ENCODE results near the gene CIDEB.
A peak's percentile ranks its signal among the peaks of the same experiment; 100 is the strongest.

CIDEB gene

DNA sequence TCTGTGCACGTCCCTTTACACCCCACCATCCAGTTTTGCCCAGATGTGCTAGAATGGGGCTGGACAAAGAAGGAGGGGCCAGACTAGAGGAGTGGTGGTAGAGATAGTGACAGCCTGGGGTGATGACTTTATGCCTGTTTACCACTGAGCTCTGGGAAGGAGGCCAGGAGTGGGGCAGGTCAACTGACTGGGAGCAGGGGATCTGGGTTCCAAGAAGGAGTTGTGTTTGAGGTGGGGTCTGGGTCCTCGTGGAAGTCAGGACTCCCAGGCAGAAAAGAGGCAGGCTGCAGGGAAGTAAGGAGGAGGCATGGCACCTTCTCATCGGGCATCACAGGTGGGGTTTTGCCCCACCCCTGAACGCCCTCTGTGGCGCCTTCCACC lies 2.5 kb upstream of the CIDEB start:
- Histone ChIP-seq H3K36me3 (ENCODE audit: insufficient read depth, low read length) (peaks cover 20% of the 10 kb centered on the region), H3K4me1 (ENCODE audit: insufficient read depth, low read length) (peaks cover 26% of the 10 kb centered on the region), H3K9ac (ENCODE audit: low read length) (peak overlapping the region; percentile 28), H3K27ac (ENCODE audit: low read depth, low read length) (peak overlapping the region; percentile 77), H3K27me3 (ENCODE audit: control insufficient read depth in 1 of 2, insufficient read depth in 2 of 2, low read length in 2 of 2) (no peaks in the 10 kb centered on the region), H3K4me3 (ENCODE audit: low read depth in 1 of 2, low read length in 2 of 2) (peak overlapping the region; percentile 51 to 68), H3K9me3 (ENCODE audit: low read length) (no peaks in the 10 kb centered on the region)

DNA sequence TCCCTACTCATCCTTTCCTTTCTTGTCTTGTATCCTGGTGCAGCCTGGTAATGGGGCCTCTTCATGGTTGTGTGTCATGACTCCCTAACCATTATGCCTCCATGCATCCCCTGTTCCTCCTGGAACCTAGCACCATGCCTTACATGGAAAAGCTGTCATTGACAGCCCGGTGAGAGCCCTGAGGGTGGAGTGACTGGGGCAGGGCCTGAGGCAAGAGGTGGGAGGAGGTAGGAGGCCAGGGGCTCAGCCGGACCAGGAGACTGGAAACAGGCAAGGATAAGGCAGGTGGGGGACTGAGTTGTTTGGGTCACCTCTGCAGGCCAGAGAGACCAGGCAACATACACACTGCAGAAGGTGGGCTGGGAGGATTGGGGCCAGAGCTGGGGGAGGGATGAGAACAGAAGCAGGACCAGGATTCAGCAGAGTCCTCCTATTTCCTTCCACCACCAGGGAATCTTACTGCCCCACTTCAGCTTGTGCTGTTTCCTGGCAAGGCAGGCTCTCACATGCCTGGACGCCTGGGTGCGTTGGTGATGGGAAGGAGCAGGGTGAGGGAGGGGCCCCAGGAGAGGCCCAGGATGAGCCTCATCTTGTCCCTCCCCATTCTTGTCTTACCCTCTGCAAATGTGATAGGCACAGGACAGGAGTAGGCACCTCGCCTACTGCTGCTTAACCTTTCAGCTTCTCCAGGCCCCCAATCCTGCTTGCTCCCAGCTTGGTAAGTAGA lies 1.9 kb upstream of the CIDEB start, which contains the start of gene LTB4R2:
Gene LTB4R2, plus strand, starts transcription at position 603 of the 727 bp plus-strand sequence. CDS start 525 bp downstream, outside the sequence.
- Histone ChIP-seq H3K4me1 (ENCODE audit: insufficient read depth, low read length) (peaks cover 26% of the 10 kb centered on the region), H3K9ac (ENCODE audit: low read length) (peak within 1 kb of the TSS; percentile 28)

DNA sequence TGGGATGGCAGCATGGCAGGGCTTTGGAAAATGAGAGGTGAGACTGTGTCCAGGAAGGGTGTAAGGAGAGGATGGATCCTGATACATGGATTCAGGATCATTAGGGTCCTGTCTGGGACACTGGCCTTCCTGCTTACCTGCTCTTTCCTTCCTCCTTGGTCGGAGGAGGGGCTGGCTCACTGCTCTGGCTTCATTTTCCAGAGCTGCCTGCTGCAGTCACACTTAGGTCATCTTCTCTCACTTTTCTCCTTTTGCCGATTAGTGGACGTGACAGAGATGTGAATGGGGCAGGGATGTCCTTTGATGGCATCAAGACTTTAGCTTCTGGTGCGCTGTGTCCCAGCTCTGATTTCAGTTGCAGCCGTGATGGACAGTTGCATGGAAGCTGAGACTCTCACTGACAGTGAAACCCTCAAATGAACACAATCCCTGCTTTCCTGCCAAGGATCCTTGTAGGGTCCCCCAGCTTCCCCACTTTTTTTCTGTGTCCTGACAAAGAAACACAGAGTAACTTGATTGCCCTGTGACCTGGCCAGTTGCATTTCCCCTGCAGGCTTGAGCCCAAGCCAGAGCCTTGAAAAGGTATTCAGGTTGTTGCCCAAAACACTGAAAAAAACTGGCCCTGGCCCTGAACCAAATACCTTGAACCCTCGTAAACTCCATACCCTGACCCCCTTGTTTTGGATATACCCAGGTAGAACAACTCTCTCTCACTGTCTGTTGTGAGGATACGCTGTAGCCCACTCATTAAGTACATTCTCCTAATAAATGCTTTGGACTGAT lies 756 bp upstream of the CIDEB start:
- no peaks in the 10 kb centered on the region for H3K27me3 ChIP-seq (ENCODE audit: control insufficient read depth in 1 of 2, insufficient read depth in 2 of 2, low read length in 2 of 2)
- H3K27ac ChIP-seq (ENCODE audit: low read depth, low read length), result no peak overlapping the region
- peaks cover 37% of the 10 kb centered on the region for H3K36me3 ChIP-seq (ENCODE audit: insufficient read depth, low read length)
- no peak overlapping the region for H3K9ac ChIP-seq (ENCODE audit: low read length)
- peaks cover 26% of the 10 kb centered on the region for H3K4me1 ChIP-seq (ENCODE audit: insufficient read depth, low read length)
- H3K9me3 ChIP-seq (ENCODE audit: low read length), result no peaks in the 10 kb centered on the region
- H3K4me3 ChIP-seq (ENCODE audit: low read depth in 1 of 2, low read length in 2 of 2), result no peak overlapping the region

More for the DNA sequence above, 1.9 kb upstream of the CIDEB start, which contains the start of gene LTB4R2:
- peak within 1 kb of the TSS; percentile 77 for H3K27ac ChIP-seq (ENCODE audit: low read depth, low read length)
- peak within 1 kb of the TSS; percentile 51 to 68 for H3K4me3 ChIP-seq (ENCODE audit: low read depth in 1 of 2, low read length in 2 of 2)
- no peaks in the 10 kb centered on the region for H3K9me3 ChIP-seq (ENCODE audit: low read length)
- H3K27me3 ChIP-seq (ENCODE audit: control insufficient read depth in 1 of 2, insufficient read depth in 2 of 2, low read length in 2 of 2), result no peaks in the 10 kb centered on the region
- H3K36me3 ChIP-seq (ENCODE audit: insufficient read depth, low read length), result peaks cover 26% of the 10 kb centered on the region

DNA sequence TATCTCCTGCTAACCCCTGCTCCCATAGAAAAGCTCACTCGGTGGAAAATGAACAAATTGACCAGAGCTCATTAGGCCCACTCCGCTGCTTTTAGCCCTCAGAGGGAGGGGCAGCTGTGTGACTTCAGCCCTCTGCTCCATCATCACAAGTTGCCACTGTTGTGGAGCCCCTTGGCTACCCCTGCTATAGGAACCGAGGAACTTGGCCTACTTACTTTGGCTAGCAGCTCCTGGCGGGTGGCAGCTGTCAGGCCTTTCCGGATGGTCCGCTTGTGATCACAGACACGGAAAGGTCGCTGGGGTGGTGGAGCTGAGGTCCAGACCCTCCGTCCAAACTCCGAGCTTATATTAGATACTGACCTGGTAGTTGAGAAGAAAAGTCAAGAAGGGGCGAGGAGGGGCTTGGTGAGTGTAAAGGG lies 612 bp downstream of the CIDEB start:
- Histone ChIP-seq H3K36me3 (ENCODE audit: insufficient read depth, low read length) (peaks cover 51% of the 10 kb centered on the region), H3K4me1 (ENCODE audit: insufficient read depth, low read length) (peaks cover 20% of the 10 kb centered on the region), H3K27ac (ENCODE audit: low read depth, low read length) (no peak overlapping the region), H3K4me3 (ENCODE audit: low read depth in 1 of 2, low read length in 2 of 2) (no peak overlapping the region), H3K9ac (ENCODE audit: low read length) (no peak overlapping the region), H3K27me3 (ENCODE audit: control insufficient read depth in 1 of 2, insufficient read depth in 2 of 2, low read length in 2 of 2) (no peaks in the 10 kb centered on the region), H3K9me3 (ENCODE audit: low read length) (no peaks in the 10 kb centered on the region)

DNA sequence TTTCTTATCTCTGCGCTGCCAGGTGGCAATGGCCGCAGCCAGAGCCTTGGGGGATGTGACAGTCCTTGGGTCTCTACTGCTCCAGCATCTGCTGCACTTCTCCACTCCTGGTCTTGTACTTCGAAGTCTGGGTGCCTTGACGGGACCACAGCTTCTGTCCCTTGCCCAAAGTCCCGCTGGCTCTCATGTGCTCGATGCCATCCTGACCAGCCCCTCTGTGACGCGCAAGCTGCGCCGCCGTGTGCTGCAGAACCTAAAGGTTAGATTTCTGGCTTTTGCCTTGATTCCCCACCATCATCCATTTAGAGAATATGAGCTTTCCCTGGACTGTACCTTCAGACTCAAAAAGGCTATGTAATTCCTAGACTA lies 3.8 kb downstream of the CIDEB start:
- Histone ChIP-seq H3K36me3 (ENCODE audit: insufficient read depth, low read length) (peaks cover 63% of the 10 kb centered on the region), H3K4me3 (ENCODE audit: low read depth in 1 of 2, low read length in 2 of 2) (no peak overlapping the region), H3K9ac (ENCODE audit: low read length) (no peak overlapping the region), H3K27me3 (ENCODE audit: control insufficient read depth in 1 of 2, insufficient read depth in 2 of 2, low read length in 2 of 2) (no peaks in the 10 kb centered on the region), H3K4me1 (ENCODE audit: insufficient read depth, low read length) (peaks cover 11% of the 10 kb centered on the region), H3K27ac (ENCODE audit: low read depth, low read length) (no peak overlapping the region), H3K9me3 (ENCODE audit: low read length) (no peaks in the 10 kb centered on the region)

DNA sequence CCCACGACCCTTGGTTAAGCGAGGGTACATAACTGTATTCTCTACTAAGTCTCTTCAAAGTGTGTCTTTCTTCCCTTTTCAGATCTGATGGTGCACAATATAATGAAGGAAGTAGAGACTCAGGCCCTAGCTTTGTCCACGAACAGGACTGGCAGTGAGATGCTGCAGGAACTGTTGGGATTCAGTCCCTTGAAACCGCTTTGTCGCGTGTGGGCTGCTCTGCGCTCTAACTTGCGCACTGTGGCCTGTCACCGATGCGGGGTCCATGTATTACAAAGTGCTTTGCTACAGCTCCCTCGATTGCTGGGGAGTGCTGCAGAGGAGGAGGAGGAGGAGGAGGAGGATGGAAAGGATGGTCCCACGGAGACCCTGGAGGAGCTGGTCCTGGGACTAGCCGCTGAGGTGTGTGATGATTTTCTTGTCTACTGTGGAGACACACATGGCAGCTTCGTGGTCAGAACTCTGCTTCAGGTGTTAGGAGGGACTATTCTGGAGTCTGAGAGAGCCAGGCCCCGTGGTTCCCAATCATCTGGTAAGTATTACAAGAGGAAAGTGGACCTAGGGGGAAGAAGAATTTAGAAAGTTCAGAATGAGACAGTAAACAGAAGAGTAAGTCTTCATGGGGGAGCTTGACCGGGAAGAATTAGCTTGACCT lies 7.3 kb downstream of the CIDEB start:
- Histone ChIP-seq H3K9ac (ENCODE audit: low read length) (peak overlapping the region; percentile 60), H3K9me3 (ENCODE audit: low read length) (no peaks in the 10 kb centered on the region), H3K27me3 (ENCODE audit: control insufficient read depth in 1 of 2, insufficient read depth in 2 of 2, low read length in 2 of 2) (no peaks in the 10 kb centered on the region), H3K27ac (ENCODE audit: low read depth, low read length) (peak overlapping the region; percentile 97), H3K4me3 (ENCODE audit: low read depth in 1 of 2, low read length in 2 of 2) (peak overlapping the region; percentile 91 to 97), H3K36me3 (ENCODE audit: insufficient read depth, low read length) (peaks cover 54% of the 10 kb centered on the region), H3K4me1 (ENCODE audit: insufficient read depth, low read length) (peaks cover 22% of the 10 kb centered on the region)

DNA sequence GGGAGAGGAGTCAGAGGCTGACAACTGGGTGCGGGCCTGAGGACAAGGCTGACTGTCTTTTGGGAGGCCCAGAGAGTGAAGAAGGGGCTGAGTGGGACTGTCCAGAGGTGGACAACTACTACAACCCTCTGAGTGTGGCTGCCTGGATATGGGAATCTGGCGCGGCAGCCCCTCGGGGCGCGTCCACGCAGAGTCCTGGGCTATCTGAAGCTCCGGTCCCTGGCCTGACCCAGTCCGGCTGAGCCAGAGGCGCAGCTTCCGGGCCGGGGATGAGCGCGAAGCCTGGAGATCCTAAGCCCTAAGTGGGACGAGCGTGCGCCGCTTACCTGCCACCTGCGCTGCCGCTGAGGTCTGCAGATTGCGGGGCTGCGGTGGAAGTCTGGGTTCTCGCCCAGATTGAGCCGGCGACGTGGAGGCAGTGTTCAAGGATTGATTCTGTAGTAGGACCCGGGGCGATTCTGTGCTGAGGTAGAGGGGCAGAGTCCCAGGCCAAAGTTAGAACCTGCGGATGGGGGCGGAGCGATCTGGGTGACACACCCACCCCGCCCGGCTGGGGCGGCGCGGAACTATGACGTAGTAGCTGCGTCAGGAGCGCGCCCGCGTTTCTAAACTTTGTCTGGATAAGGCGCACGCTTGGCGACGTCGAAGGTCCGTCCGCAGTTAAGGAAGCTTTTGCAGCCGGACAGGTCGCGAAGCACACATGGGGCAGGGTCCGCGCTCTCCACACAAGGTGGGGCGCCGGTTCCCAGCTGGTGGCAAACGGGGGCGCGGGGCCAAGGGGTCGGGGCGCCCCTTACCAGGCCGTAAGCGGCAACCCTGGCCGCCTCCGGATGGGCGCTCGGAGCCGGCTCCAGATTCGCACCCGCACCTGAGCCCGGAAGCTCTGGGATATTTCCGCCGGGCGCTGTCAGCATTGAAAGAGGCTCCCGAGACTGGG lies 8.3 kb downstream of the CIDEB start, which contains the start of the genes DHRS1 and NOP9:
Gene DHRS1, minus strand, starts transcription at position 526 of the 937 bp plus-strand sequence. CDS start 674 bp downstream, outside the sequence.
Gene NOP9, plus strand, starts transcription at position 596 of the 937 bp plus-strand sequence. Its CDS starts 105 bp downstream, at position 701.
- no peaks in the 10 kb centered on the region for H3K9me3 ChIP-seq (ENCODE audit: low read length)
- H3K27me3 ChIP-seq (ENCODE audit: control insufficient read depth in 1 of 2, insufficient read depth in 2 of 2, low read length in 2 of 2), result no peaks in the 10 kb centered on the region
- peak within 1 kb of the TSS; percentile 97 for H3K27ac ChIP-seq (ENCODE audit: low read depth, low read length)
- peaks cover 22% of the 10 kb centered on the region for H3K4me1 ChIP-seq (ENCODE audit: insufficient read depth, low read length)
- H3K36me3 ChIP-seq (ENCODE audit: insufficient read depth, low read length), result peaks cover 49% of the 10 kb centered on the region
- H3K4me3 ChIP-seq (ENCODE audit: low read depth in 1 of 2, low read length in 2 of 2), result peak within 1 kb of the TSS; percentile 91 to 97
- peak within 1 kb of the TSS; percentile 92 for H3K9ac ChIP-seq (ENCODE audit: low read length)

DNA sequence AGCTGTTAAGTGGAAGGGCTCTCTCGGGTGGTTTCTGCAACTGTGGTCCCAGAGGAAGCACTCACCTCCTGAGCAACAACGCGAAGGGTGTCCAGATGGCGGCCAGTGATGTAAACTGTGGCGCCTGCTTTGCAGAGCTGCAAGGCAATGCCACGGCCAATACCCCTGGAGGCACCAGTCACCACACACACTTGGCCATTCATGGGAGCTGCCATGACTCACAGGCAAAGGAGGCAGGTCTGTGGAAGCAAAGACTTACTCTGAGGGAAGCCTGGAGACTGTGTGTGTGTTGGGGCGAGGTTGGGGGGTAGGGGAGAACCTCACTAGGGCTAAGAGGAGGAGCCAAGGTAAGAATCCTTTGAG lies 8.9 kb downstream of the CIDEB start:
- Histone ChIP-seq H3K4me3 (ENCODE audit: low read depth in 1 of 2, low read length in 2 of 2) (peak overlapping the region; percentile 91 to 97), H3K36me3 (ENCODE audit: insufficient read depth, low read length) (peaks cover 43% of the 10 kb centered on the region), H3K27me3 (ENCODE audit: control insufficient read depth in 1 of 2, insufficient read depth in 2 of 2, low read length in 2 of 2) (no peaks in the 10 kb centered on the region), H3K27ac (ENCODE audit: low read depth, low read length) (peak overlapping the region; percentile 97), H3K9me3 (ENCODE audit: low read length) (no peaks in the 10 kb centered on the region), H3K9ac (ENCODE audit: low read length) (peak overlapping the region; percentile 92), H3K4me1 (ENCODE audit: insufficient read depth, low read length) (peaks cover 22% of the 10 kb centered on the region)

DNA sequence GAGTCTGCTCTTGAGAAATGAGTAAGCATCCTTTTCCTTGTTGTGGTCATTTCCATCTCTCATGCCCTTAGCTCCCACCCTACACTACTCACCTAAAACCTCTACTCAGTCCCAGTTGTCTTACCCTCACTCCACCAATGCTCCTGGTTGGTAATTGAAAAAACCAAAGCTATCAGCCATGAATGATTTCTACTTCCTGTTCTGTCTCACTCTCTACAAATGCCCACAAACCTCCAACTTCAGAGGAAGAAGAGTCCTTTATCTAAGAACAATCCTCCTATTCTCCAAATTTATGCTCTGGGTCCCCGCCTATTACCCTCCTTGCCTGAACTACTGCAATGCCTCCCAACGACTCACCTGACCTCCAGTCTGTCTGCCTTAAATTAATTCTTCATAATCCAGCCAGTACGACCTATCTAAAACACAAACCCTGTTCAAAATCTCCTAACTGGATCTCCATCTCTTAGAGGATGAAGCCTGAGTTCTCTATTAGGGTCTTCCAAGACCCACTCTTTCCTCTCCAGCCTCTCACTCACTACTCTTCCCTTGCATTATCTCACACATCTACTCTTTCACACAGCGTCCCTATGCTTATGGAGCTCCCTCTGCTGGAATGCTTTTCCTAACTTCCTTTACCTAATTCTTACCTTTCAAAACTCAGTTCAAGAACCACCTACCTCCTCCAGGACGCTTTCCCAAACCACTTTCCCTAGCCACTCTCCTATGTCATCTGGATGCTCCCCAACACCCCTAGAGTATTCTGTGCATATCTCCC lies 10.4 kb downstream of the CIDEB start:
- Histone ChIP-seq H3K4me1 (ENCODE audit: insufficient read depth, low read length) (peaks cover 22% of the 10 kb centered on the region), H3K4me3 (ENCODE audit: low read depth in 1 of 2, low read length in 2 of 2) (no peak overlapping the region), H3K27me3 (ENCODE audit: control insufficient read depth in 1 of 2, insufficient read depth in 2 of 2, low read length in 2 of 2) (no peaks in the 10 kb centered on the region), H3K36me3 (ENCODE audit: insufficient read depth, low read length) (peaks cover 32% of the 10 kb centered on the region), H3K9me3 (ENCODE audit: low read length) (no peaks in the 10 kb centered on the region), H3K27ac (ENCODE audit: low read depth, low read length) (no peak overlapping the region), H3K9ac (ENCODE audit: low read length) (no peak overlapping the region)

Data from muscle layer of colon (tissue), 2 donors.